ENCODE data around the gene MCC. TPM values are rescaled to one million over a fixed set of nuclear protein-coding genes. Genes with fewer than 3 reads are reported as not detected.

Gene MCC
- total RNA-seq, 1 experiment from 2014 or later = 7.6 TPM

- Histone ChIP-seq H2BK120ac (ENCODE audit: low read depth, low read length, poor library complexity, severe bottlenecking) (no peak overlapping the region), H3K23ac (ENCODE audit: insufficient read length, low read depth, low read length) (no peak overlapping the region), H4K8ac (replicated peaks; ENCODE audit: insufficient read length, low read depth, low read length) (no peak overlapping the region), H2AK5ac (ENCODE audit: insufficient read length, low read length) (no peak overlapping the region), H2AFZ (ENCODE audit: low read length) (no peak overlapping the region), H3K18ac (ENCODE audit: insufficient read length, low read depth, low read length) (no peak overlapping the region), H3K56ac (ENCODE audit: insufficient read length, low read depth, low read length) (no peak overlapping the region), H3K4me2 (ENCODE audit: insufficient read depth, insufficient read length, low read length) (no peak overlapping the region), H3T11ph (ENCODE audit: low read length) (no peak overlapping the region), H3K27ac (ENCODE audit: insufficient read length, low read depth, low read length) (no peak overlapping the region), H2BK15ac (ENCODE audit: low read depth, low read length) (no peak overlapping the region), H3K9ac (ENCODE audit: extremely low read depth, insufficient read length, low read length) (no peak overlapping the region), H3K14ac (ENCODE audit: insufficient read depth, low read length) (no peak overlapping the region), H3K4ac (ENCODE audit: low read depth, low read length) (no peak overlapping the region), H4K20me1 (ENCODE audit: control insufficient read depth, insufficient read depth, insufficient read length) (no peaks in the 10 kb centered on the region), H3K79me1 (ENCODE audit: insufficient read depth, low read depth, low read length, poor library complexity, severe bottlenecking) (no peaks in the 10 kb centered on the region), H3K4me1 (ENCODE audit: insufficient read depth, low read length) (no peaks in the 10 kb centered on the region; the same call in 1 of the 2 replicates), H4K91ac (ENCODE audit: insufficient read length, low read depth, low read length) (no peak overlapping the region), H2BK20ac (ENCODE audit: low read depth, low read length, poor library complexity, severe bottlenecking) (no peak overlapping the region), H3K27me3 (ENCODE audit: insufficient read depth, low read length) (no peaks in the 10 kb centered on the region), H3K9me3 (ENCODE audit: control insufficient read depth, low read depth, low read length) (no peaks in the 10 kb centered on the region), H4K5ac (ENCODE audit: insufficient read length, low read depth, low read length) (no peak overlapping the region), H3K79me2 (ENCODE audit: insufficient read depth, low read length) (peaks cover 6% of the 10 kb centered on the region; the same call in 1 of the 2 replicates), H2BK5ac (ENCODE audit: insufficient read length, low read length) (no peak overlapping the region), H2BK12ac (ENCODE audit: insufficient read length, low read depth, low read length) (no peak overlapping the region), H3K23me2 (ENCODE audit: insufficient read length, low read depth, low read length, poor library complexity, severe bottlenecking) (no peaks in the 10 kb centered on the region)
- Mint-ChIP-seq H3K9me3 (peaks cover 0 to 6% of the 10 kb centered on the region in 2 experiments; a peak in 1 of 5 replicates), H3K27ac (no peak overlapping the region), H3K36me3 (ENCODE audit: insufficient read depth in 1 of 3, low read depth in 3 of 3) (peaks cover 0 to 11% (median 6%) of the 10 kb centered on the region in 3 experiments; a peak in 5 of 7 replicates), H3K4me3 (no peak overlapping the region), H3K4me1 (peaks cover 11 to 35% of the 10 kb centered on the region in 2 experiments), H3K27me3 (ENCODE audit: low read depth) (no peaks in the 10 kb centered on the region)
- no peak for DNase-seq
- no peak for TF ChIP-seq CTCF (conservative IDR thresholded peaks at IDR 0.05)
- no CpG with 5 or more reads among the region's 3 CpGs for WGBS (ENCODE audit: extremely low coverage, insufficient read length, low lambda C conversion rate)
Measured at GRCh38 chr5:113283558-113283957, 204.7 kb downstream of the MCC start.

All from H9 (cell line).